Stimulated activated CD8-positive, alpha-beta memory T cell treated with anti-CD3 and anti-CD28 coated beads, Interleukin-4, amount 100 ng/mL, for 48 hours (primary cell): ENCODE results near the gene TIAM2.
"Not testable (repeated sequence)": the region's sequence is repeated elsewhere in the genome, so short reads cannot be mapped to it uniquely, and the experiment has no call there.

Source experiments
- DNase-seq: peaks from one replicate; pipeline ENCODE4 v3.0.0-alpha.2; 2020

Gene TIAM2

DNA sequence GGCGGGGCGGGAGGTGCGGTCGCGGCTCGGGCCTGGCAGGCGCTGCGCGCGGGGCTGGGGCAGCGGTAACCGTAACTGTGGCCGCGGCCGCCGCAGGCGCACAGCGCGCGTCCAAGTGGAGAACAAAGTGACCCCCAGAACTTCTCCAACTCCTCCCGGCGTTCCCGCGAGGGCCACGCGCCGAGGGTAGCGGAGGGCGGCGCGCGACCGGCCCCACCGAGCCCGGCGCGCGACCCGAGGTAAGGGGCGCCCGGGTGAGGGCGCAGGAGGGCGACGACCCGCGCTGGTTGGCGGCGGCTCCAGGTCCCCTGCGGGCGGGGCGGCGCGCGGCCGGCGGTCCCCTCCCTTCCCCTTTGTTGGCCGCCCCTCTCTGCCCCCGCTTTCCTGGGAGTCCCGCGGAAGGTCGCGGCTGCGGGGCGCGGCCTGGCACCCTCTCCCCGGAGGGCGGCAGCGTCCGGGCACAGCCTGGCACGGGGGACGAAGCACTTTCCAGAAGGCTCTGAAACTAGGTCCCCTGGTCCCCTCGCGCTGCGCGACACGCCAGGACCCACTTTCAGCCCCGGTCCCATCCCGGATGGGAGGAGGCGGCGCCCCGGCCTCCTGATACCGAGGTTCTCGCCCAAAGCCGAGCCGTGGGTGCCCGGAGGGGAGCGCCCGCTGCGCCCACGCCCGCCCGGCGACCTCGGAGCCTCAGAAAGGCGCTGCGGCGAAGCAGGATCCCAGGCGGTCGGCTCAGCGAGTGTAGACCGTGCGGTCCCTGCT is at the start of gene TIAM2:
Gene TIAM2 (plus strand): TSS at position 62 of the 762 bp plus-strand sequence. CDS start 133,909 bp downstream, outside the sequence.
- peak; percentile 61 for DNase-seq

DNA sequence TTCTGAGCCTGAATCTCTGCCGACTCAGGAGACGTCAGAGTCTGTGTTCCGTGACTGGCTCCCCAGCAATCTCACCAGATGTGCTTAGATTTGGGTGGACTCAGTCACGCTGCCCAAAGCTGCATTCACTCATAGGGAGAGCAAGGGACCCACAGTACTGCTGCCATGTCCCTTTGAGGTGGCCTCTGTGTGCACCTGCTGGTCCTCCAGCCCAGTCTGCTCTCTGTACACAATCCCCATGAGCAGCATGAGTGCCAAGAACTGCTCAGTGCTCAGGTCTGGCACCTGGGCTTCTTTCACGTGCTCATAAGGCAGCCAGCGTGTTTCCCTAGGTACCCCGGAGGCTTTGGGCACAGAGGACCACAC is 44.2 kb upstream of the TIAM2 start:
- DNase-seq = no peak

DNA sequence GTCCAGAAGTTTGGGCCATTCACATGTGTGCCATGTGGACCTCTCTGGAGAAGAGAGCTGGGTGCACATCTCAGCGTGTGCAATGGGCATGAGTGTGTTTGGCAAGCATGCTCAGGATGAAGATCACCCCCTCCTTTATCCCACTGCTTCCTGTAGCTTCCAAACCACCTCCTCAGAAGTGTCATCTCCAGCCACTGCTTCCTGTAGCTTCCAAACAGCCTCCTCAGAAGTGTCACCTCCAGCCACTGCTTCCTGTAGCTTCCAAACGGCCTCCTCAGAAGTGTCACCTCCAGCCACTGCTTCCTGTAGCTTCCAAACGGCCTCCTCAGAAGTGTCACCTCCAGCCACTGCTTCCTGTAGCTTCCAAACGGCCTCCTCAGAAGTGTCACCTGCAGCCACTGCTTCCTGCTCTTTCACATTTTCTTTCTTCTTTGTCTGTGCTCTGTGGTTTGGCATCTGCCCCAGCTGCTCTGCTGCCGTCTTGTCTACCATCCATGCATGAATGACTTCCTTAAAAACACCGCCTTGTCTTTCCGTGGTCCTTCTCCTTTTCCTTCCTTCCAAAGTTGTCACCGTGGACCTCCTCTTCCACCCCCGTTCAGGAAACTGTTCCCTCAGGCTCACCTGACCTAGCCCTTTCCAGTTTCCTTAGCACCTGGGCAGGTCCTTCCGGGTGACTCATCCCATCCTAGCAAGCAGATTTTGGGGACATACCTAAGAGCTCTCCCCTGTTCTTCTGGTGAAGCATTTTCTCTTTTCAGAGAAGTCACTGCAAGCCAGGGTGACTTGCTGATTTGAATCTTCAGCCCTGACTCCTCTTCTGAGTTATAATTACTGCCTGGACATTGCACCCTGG is 43.5 kb upstream of the TIAM2 start:
- no peak for DNase-seq

DNA sequence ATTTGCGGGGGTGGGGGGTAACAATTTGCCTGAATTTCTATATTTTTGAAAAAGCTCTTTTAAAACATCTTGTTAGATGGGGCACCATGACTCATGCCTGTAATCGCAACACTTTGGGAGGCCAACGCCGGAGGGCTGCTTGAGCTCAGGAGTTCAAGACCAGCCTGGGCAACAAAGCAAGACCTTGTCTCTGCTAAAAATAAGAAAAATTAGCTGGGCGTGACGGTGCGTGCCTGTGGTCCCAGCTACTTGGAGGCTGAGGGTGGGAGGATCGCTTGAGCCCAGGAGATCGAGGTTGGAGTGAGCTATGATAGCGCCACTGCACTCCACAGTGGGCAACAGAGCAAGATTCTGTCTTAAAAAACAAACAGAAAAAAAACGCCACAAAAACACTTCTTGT is 41.5 kb upstream of the TIAM2 start:
- DNase-seq = no peak

DNA sequence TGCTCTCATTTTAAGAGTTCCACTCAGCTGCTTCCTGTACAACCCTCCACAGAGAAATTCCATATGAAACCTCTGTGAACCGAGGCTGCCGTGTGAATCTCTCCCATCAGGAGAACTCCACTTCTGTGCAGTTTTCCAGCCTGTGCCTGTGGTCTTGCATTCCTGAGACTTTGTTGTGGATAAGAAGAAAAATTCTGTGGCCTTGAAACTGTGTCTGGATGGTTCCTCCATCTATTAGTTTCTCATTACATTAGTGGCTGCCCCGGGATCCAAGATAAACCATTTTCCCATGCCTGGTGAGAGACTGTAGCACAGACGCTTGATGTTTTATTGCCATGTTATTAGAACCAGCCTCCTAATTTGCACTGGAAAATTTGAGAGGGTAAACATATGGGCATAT is 40.8 kb upstream of the TIAM2 start:
- DNase-seq = no peak

DNA sequence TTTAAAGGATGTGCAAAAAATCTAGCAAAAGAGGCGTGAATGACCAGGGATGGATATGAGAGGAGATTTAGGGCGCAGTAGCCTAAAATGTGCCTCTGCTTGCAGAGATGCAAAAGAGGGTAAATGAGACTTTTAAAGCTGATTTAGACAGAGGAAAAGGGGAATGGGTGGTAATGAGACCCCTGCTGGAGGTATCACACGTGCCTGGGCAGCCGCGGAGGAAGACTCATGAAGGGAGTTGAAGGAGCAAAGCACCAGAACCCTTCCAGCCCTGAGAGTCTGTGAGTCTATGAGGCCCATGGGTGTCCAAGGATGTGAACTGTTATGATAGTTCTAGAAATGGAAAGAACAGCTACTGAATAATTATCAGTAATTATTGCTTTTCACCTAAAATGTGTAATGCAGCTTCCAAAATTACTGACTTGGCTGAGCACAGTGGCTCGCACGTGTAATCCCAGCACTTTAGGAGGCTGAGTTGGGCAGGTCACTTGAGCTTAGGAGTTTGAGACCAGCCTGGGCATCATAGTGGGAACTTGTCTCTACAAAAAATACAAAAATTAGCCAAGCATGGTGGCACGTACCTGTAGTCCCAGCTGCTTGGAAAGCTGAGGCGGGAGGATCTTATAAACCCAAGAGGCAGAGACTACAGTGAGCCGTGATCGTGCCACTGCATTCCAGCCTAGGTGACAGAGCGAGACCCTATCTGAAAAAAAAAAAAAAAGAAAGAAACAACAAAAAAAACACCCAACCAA is 38.2 kb upstream of the TIAM2 start:
- DNase-seq = no peak

DNA sequence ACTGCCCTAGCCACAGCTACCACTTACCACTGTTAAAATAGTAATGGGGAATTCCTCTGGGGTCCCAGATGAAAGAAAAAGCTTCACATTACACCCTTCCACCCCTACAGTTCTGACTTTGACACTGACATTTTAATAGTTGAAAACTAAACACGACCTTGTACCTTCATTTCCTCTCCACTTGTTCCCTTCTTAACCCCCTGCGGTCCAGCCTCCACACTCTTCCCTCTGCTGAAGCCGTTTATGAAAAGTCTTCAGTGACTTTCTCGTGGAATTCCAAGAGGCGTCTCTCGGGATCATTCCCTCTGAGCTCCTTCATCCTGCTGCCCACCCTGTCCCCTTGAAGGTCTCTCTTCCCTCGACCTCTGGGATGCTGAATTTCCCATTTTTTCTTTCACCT is 36.6 kb upstream of the TIAM2 start:
- DNase-seq = no peak

DNA sequence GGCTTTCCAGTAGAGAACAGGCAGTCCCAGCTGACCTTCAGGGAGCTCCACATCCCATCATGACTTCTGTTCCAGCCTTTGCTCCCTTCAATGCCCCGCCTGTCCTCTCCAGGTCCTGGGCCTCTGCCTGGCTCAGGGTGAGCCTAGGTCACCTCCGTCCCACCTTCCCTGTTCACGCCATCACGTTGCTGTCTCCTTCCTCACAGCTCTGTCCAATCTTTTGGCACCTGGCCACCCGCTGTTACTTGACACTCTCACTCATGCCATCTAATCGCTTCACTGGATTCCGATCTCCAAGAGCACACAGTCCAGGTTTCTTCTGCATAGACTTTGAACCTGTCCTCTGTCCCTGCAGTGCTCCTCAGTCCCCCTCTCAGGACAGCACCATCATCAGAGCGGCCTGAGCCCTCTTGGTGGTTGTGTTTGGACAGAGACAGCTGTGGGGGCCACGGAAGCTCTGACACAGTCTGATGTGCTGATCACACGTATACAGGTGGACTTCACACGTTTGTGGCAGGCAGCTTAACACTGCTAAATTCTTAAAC is 34.7 kb upstream of the TIAM2 start:
- no peak for DNase-seq

DNA sequence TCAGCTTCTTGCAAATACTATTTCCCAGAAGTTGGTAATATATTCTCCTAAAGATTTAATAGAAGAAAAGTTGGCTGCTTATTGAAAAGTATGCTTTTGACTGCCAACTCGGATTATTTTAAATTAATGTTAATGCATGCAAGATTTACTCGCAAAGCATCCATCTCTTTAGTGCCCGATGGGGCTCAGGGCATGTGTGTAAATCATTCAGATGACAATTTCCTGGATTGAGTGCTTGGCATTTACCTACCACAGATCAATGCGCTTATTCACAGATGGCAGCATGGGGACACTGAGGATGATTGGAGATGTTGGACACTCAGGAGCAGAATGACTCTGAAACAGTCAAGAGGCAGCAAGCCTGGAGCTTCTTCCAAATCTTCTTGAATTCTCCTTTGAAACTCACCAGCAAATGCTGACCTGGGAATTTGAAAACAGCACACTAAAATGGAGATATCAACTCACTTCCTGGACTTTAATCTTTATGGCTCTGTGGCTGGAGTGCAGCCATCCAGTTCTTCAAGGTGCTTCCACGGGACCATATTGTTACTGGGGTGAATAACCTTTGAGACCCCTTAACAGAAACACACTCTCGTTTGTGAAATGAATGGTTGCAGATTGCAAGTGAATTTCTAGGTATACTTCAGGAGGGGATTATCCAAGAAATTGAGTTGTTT is 34.1 kb upstream of the TIAM2 start:
- DNase-seq = no peak

DNA sequence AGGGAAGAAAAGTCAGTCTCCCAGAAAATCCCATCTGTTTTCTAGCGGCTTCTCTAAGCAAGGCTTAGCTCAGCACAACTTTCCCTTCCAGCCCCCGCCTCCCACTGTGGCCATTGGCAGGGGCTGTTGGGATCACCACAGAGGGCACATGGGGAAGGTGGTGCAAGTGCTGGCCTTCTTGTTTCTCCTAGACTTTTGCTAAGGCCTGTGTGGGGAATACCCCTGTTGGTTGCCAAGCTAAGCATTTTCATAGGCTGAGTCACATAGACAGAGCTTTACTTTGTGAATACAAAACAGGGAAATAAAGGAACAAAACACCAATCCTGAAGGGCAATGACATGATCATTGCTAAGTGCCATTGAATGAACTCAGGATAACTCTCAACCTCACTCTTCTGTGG is 32.4 kb upstream of the TIAM2 start:
- no peak for DNase-seq

DNA sequence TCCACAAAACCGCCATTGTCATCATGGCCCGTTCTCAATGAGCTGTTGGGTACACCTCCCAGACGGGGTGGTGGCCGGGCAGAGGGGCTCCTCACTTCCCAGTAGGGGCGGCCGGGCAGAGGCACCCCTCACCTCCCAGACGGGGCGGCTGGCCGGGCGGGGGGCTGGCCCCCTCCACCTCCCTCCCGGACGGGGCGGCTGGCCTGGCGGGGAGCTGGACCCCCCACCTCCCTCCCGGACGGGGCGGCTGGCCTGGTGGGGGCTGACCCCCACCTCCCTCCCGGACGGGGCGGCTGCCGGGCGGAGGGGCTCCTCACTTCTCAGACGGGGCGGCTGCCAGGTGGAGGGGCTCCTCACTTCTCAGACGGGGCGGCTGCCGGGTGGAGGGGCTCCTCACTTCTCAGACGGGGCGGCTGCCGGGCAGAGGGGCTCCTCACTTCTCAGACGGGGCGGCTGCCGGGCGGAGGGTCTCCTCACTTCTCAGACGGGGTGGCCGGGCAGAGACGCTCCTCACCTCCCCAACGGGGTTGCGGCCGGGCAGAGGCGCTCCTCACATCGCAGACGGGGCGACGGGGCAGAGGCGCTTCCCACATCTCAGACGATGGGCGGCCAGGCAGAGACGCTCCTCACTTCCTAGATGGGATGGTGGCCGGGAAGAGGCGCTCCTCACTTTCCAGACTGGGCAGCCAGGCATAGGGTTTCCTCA is 28.9 kb upstream of the TIAM2 start:
- DNase-seq = not testable (repeated sequence)

DNA sequence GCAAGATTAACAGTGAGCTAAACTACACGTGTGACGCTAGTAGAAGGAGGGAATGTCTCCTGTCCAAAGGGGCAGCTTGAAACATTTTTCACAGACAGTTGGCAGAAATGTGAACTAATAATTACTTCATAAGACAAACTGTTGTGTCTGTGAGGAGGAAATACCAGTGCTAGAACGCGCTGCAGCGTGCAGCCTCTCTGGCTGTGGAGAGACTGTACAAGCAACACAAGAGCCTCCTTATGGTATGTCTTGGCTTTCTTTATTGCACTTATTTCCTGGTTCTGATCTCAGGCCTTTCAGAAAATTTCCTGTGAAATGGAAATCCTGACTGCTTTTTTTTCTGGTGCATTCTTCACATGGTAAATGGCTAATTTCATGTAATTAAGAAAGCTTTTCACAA is 25.3 kb upstream of the TIAM2 start:
- no peak for DNase-seq

DNA sequence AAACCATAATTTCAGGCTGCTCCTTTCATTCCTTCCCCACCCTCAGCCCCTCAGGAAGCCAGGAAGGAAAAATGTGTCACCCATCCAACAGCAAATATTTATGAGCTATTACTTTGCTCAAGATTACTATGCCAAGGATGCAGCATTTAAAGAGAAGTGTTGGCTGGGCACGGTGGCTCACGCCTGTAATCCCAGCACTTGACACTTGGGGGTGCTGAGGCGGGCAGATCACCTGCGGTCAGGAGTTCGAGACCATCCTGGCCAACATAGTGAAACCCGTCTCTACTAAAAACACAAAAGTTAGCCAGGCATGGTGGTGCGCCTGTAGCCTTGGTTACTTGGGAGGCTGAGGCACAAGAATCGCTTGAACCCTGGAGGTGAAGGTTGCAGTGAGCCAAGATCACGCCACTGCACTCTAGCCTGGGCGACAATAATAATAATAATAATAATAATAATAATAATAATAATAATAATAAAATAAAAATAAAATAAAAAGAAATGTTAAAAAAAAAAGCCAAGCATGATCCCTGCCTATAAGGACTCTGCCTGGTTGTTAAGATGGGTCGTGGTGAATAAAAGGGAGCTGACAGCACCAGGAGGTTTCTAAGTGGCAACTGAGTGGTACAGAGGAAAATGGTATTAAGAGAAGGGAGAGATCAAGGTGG is 20.5 kb upstream of the TIAM2 start:
- peak; percentile 41 for DNase-seq

DNA sequence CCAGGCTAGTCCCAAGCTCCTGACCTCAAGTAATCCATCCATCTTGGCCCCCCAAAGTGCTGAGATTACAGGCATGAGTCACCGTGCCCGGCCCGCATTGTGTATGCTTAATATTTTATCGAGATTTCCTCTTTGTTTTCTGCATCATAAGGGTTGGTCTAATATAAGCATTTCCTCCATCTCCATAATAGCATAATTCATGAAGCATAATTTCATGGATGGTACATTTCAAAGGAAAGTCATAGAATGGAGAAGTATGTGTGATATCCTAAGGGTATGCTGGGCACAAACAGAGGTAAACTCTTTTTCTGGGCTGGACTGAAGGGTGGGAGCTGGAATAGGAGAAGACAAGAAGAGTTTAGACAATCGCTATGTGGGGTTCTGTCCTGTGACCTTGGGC is 17.5 kb upstream of the TIAM2 start:
- no peak for DNase-seq

DNA sequence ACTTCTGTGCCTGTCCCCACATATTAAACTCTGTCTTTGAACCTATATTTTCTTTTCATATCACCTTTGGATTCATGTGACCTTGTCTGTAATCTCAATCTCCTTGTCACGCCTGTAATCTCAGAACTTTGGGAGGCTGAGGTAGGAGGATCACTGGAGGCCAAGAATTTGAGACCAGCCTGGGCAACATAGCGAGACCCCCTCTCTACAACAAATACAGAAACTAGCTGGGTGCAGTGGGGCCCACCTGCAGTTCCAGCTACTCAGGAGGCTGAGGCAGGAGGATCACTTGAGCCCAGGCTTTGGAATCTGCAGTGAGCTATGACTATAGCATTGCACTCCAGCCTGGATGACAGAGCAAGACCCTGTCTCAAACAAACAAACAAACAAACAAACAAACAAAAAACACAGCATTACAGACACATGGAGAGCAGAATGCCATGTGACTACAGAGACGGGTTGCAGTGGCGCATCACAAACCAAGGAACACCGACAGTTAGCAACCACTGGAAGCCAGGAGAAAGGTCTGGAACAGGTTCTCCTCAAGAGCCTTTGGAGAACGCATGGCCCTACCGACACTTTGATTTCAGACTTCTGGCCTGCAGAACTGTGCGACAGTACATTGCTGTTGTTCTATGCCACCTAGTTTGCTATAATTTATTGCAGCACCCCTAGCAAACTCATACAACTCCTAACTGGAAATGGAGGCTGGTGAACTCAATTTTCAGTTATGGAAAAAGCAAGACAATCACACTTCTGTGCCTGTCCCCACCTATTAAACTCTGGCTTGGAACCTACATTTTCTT is 14.6 kb upstream of the TIAM2 start:
- no peak for DNase-seq

DNA sequence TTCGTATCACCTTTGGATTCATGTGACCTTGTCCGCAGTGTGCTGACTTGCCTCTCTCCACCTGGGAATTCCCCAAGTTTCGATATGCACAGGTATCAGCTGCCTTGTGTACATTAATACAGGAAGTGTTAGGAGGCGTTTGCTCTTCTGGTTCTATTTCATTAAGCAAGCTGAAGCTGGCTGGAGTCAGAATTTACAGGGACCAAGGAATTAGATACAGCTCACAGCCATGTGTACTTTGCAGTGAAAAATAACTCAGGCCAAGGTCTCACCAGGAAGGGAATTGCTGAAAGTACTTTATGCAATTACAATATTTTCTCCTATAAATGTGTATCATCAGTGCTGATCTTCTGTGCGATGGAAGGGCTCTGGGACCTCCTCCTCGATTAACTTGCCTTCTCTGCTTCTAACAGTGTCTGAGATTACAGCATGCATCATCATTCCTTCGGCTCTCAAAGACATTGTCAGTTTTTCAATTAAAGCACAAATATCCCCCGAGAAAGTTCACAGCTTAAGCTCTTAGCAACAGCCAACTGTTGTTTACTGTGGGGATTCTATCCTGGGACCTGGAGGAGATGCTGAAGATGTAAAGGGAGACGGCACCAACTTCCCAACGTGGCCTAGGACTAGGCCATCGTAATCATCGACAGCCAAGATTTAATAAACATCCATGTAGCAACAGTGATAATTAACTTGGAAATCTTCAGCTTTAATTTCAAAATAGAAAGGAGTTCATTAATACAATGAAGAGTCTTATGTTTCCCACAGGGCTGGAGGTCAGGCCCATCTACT is 13.8 kb upstream of the TIAM2 start:
- no peak for DNase-seq

DNA sequence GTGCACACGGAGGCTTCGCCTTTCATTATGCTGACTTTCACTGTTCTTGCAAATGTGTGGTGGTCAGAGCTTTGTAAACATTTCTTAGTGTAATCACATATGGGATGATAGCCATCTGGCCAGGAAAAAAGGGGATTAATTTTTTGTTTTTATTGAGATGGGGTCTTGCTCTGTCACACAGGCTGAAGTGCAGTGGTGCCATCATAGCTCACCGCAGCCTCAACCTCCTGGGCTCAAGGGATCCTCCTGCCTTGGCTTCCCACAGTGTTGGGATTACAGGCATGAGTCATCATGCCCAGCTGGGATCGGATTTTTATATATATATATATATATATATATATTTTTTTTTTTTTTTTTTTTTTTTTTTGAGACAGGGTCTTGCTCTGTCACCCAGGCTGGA is 11.0 kb upstream of the TIAM2 start:
- DNase-seq = no peak

DNA sequence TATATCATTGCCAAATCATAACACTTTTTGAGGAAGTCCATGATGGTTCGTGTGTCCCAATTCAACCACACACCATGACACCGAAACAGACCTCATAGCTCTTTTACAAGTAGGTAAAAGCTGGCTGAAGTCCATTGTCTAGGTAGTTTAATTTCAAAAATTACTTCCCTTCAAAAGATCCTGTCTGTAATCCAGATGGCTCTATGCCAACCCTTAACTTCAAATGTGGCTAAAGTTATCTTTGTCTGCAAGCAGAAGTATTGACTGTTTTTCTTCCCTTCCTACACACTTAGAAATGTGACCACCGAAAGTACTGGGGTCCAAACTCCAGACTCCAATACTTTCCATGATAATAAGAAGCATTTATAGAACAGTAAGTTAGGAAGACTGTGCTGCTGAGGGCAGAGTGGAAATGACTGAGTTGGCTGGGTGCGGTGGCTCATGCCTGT is 8.3 kb upstream of the TIAM2 start:
- DNase-seq = no peak

DNA sequence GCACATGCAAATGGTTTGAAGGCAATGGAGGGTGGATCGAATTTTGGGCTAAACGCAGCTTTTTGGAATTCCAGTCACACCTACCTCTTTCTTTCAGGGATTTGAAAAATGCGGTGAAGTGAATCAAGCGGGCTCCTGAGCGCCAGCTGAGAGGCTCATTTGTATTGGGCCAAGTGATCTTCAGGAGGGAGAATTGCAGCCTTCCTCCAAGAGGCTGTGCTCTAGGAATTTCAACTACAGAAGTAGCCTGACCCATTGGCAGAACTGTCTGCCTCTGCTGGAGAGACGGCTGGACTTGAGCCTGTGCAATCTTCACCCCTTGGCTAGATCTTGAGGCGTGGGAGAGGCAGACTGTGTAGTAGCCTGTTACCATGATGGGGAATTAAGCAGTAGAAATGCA is 5.7 kb upstream of the TIAM2 start:
- DNase-seq = no peak

DNA sequence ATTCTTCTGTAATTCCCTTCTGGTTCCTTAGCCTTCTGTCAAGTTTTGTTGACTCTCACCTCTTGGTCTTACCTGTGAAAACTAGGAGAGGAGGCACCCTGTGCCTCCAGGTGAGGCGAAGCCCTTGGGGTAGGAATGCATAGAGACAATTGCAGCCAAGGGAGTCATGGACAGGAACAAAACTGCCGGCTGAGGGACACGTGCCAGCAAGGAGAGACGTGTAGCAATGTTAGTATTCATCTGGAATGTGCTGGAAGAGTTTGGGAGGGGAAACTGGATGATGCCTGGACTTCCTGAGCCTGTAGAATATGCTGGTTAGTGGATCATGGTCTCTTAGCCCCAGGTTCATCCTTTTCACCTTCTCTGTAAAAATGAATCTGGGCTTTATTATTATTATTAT is 3.9 kb upstream of the TIAM2 start:
- no peak for DNase-seq
